Bronchial epithelial cell (primary cell): Measurements from ENCODE around the gene TAOK2. TPM values are rescaled to one million over a fixed set of nuclear protein-coding genes. Genes with fewer than 3 reads are reported as not detected.
A peak's percentile ranks its signal among the peaks of the same experiment; 100 is the strongest.
"Not testable (repeated sequence)": the region's sequence is repeated elsewhere in the genome, so short reads cannot be mapped to it uniquely, and the experiment has no call there.

Experiments used
- DNase-seq: peaks from one replicate; pipeline ENCODE4 v3.0.0-alpha.2; 2010; ENCODE audit warnings: low read depth
- FAIRE-seq: peaks from 2 replicates; lab custom pipeline; 2011; peaks lifted over from hg19 to GRCh38; lab: Jason Lieb, UNC
- H3K27me3 ChIP-seq: 2 replicates; pipeline ENCODE4 v1.5.1; 2011; ENCODE audit warnings: low read length; ENCODE audit not compliant: control insufficient read depth, insufficient read depth
- H3K36me3 ChIP-seq: 2 replicates; pipeline ENCODE4 v1.5.1; 2011; ENCODE audit warnings: low read length; ENCODE audit not compliant: control insufficient read depth, insufficient read depth
- H3K4me3 ChIP-seq: 2 replicates; pipeline ENCODE4 v1.5.1; 2011; ENCODE audit warnings: mild to moderate bottlenecking, low read depth, low read length, control low read depth
- total RNA-seq: library from RNA; depleted of rRNA; stranded (reverse); fragments of >200 nt; gene quantifications from 2 replicates; pipeline ENCODE4 v1.2.1, GENCODE V29; 2014
- TF ChIP-seq, protein P1 (sequence below): IDR thresholded peaks from 2 replicates; pipeline ENCODE4 v1.5.1; 2011; ENCODE audit warnings: mild to moderate bottlenecking, moderate library complexity, low read length, control low read depth, inconsistent platforms; ENCODE audit not compliant: insufficient read depth, severe bottlenecking

Gene TAOK2
- total RNA-seq, 1 donor from 2014 or later: 24.7 TPM

DNA sequence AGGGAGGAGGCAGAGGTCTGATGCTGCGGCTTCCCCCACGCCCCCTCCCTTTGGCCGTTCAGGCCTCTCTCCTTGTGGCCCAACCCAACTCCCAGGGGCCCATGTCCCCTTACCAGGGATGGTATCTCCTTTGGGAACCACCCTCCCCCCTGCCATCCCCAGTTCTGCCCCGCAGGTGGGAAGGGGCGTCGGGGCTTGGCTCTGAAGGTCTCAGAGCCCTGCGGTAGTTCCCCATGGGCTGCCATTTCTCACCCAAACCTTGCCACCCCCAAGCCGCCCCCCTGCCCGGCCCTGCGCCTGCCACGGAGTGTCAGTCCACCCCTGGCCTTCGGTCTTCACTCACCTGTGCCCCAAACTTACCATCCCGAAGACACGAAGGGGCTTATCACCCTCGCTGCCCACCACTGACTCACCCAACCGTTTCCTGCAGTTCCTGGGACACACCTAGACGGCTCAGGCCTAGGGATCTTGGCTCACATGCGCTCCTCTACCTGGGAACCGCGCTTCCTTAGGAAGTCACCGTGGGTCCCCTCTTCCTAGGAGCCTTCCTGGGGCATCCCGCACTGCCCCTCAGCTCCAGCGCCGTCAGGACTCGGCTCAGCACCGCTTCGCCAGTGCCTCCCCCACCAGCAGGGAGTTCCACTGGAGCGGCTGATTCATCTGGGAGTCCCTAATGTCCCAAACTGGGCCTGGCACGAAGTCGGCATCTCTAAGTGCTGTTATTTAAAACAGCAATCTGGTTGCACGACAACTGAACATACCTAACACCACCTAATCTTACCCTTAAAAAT lies 38.2 kb downstream of the TAOK2 start:
- Histone ChIP-seq H3K36me3 (no peaks in the 10 kb centered on the region), H3K4me3 (no peak overlapping the region), H3K27me3 (peaks cover 15% of the 10 kb centered on the region)
- DNase-seq (no peak), FAIRE-seq (no peak)
- TF ChIP-seq, protein P1, sequence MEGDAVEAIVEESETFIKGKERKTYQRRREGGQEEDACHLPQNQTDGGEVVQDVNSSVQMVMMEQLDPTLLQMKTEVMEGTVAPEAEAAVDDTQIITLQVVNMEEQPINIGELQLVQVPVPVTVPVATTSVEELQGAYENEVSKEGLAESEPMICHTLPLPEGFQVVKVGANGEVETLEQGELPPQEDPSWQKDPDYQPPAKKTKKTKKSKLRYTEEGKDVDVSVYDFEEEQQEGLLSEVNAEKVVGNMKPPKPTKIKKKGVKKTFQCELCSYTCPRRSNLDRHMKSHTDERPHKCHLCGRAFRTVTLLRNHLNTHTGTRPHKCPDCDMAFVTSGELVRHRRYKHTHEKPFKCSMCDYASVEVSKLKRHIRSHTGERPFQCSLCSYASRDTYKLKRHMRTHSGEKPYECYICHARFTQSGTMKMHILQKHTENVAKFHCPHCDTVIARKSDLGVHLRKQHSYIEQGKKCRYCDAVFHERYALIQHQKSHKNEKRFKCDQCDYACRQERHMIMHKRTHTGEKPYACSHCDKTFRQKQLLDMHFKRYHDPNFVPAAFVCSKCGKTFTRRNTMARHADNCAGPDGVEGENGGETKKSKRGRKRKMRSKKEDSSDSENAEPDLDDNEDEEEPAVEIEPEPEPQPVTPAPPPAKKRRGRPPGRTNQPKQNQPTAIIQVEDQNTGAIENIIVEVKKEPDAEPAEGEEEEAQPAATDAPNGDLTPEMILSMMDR: no peak

DNA sequence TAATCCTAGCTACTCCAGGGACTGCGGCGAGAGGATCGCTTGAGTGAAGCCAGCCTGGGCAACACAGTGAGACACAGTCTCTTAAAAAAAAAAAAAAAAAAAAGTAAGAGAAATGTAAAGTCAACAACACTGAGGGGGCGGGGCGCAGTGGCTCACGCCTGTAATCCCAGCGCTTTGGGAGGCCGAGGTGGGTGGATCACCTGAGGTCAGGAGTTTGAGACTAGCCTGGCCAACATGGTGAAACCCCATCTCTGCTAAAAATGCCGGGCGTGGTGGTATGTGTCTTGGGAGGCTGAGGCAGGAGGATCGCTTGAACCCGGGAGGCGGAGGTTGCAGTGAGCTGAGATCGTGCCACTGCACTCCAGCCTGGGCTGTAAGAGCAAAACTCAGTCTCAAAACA lies 38.9 kb downstream of the TAOK2 start:
- not testable (repeated sequence) for H3K4me3 ChIP-seq, FAIRE-seq, H3K36me3 ChIP-seq, DNase-seq
- H3K27me3 ChIP-seq: peaks cover 15% of the 10 kb centered on the region

DNA sequence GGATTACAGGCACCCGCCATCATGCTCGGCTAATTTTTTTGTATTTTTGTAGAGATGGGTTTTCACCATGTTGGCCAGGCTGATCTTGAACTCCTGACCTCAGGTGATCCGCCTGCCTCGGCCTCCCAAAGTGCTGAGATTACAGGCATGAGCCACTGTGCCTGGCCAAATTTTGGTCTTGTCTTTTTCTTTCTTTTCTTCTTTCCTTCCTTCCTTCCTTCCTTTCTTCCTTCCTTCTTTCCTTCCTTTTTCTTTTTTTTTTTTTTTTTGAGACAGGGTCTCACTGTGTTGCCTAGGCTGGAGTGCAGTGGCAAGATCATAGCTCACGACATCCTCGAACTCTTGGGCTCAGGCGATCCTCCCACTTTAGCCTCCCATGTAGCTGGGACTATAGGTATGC lies 41.8 kb downstream of the TAOK2 start:
- not testable (repeated sequence) for FAIRE-seq, DNase-seq, H3K36me3 ChIP-seq, H3K4me3 ChIP-seq, H3K27me3 ChIP-seq

DNA sequence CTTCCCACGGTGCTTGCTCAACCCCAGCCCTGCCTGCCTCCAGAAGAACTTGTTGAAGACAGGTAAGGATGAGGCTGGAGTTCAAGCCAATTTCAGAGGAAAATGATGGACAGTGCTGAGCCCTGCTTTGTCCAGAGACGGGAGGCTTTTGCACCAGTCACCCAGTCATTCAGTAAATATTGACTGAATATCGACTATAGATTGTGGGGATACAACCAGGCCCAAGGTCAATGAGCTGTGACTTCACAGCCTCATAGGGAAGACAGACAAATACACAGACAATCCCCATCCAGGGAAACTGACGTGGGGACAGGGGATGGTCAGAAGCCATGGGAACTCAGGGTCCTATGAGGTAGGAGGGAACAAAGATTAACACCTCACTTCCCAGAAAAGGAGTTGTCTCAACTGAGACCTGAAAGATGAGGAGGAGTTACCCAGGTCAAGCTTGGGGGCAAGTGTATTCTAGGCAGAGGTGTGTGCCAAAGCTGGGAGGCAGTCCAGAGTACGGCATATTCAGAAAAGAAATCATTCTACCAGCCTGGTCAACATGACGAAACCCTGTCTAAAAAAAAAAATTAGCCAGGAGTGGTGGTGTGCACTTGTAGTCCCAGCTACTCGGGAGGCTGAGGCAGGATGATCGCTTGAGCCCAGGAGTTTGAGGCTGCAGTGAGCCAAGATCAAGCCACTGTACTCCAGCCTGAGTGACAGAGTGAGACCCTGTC lies 43.0 kb downstream of the TAOK2 start:
- TF ChIP-seq, protein P1: no peak
- DNase-seq (no peak), FAIRE-seq (no peak)
- no peaks in the 10 kb centered on the region for H3K36me3 ChIP-seq
- no peaks in the 10 kb centered on the region for H3K27me3 ChIP-seq
- no peak overlapping the region for H3K4me3 ChIP-seq

DNA sequence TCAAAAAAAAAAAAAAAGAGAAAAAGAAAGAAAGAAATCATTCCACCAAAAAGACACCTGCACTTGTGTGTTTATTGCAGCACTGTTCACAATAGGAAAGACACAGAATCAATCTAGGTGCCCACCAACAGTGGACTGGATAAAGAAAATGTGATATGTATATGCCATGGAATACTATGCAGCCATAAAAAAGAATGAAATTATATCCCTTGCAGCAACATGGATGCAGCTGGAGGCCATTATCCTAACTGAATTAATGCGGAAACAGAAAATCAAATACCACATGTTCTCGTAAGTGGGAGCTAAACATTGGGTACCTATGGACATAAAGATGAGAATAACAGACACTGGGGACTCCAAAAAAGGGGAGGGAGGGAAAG lies 43.6 kb downstream of the TAOK2 start:
- Histone ChIP-seq H3K36me3 (no peaks in the 10 kb centered on the region), H3K4me3 (no peak overlapping the region), H3K27me3 (no peaks in the 10 kb centered on the region)
- FAIRE-seq: no peak
- no peak for DNase-seq
- TF ChIP-seq, protein P1: no peak

DNA sequence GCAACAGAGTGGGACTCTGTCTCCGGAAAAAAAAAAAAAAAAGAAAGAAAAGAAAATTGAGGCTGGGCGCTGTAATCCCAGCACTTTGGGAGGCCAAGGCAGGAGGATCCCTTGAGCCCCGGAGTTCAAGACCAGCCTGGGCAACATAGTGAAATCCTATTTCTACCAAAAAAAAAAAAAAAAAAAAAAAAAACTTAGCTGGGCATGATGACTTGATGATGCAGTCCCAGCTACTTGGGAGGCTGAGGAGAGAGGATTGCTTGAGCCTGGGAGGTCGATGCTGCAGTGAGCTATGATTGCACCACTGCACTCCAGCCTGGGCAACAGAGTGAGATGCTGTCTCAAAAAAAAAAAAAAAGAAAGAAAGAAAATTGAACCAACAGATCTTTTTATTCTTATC lies 44.3 kb downstream of the TAOK2 start:
- FAIRE-seq: not testable (repeated sequence)

DNA sequence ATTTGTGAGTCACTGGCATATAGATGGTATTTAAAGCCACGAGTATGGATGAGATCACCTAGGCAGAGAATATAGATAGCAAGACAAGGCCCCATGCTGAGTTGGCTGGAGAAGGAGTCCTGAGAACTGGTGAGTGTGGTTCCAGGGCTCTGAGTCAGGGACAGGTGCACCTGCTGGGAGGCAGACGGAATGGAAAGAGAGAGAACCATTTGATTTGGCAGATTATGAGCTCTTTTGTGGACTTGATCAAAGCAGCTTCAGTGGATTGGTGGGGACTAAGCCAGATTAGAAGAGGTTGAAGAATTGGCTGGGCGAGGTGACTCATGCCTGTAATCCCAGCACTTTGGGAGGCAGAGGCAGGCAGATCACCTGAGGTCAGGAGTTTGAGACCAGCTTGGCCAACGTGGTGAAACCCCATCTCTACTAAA lies 45.1 kb downstream of the TAOK2 start:
- no peak for FAIRE-seq
- TF ChIP-seq, protein P1: no peak
- Histone ChIP-seq H3K4me3 (no peak overlapping the region), H3K36me3 (no peaks in the 10 kb centered on the region), H3K27me3 (no peaks in the 10 kb centered on the region)
- peak; percentile 48 for DNase-seq

More for the DNA sequence above, 44.3 kb downstream of the TAOK2 start:
- H3K27me3 ChIP-seq, H3K4me3 ChIP-seq, H3K36me3 ChIP-seq, DNase-seq: not testable (repeated sequence)
